HCT116 (cell line): ENCODE data around the gene ATG5. TPM values are rescaled to one million over a fixed set of nuclear protein-coding genes. Genes with fewer than 3 reads are reported as not detected.

Experiments used
- ATAC-seq: fragments of 200-7000 bp; cut with Tn5 transposase; 2 replicates; pipeline ENCODE4 v1.9.1; 2020; ENCODE audit warnings: mild to moderate bottlenecking, moderate library complexity
- BruUV-seq: library from RNA; stranded (reverse); fragments of 400-500 nt; replicated peaks from 2 replicates; lab custom pipeline; 2021; lab: Mats Ljungman, UMichigan
- CTCF ChIA-PET: fragments of 300-600 bp; sonication (Branson Sonifier 250); formaldehyde crosslinking; loops from one replicate; lab custom pipeline; 2021; ENCODE audit warnings: antibody characterized with exemption; lab: Charles Lee
- POLR2A ChIA-PET: fragments of 300-600, 350-600 bp; sonication (Branson Sonifier 250); formaldehyde crosslinking; loops from one replicate; lab custom pipeline; 2021; ENCODE audit warnings: antibody characterized with exemption; lab: Charles Lee
- RAD21 ChIA-PET, 2 experiments: fragments of 300-600 bp; sonication (Branson Sonifier 250); formaldehyde crosslinking; loops; one replicate each; lab custom pipeline; 2023; ENCODE audit warnings: low total read pairs in 2 of 2; ENCODE audit not compliant: uncharacterized antibody in 2 of 2, unreplicated experiment in 2 of 2, low non-redundant PET in 1 of 2; lab: Charles Lee
- DNase-seq: peaks from one replicate; pipeline ENCODE4 v3.0.0-alpha.2; 2010; ENCODE audit warnings: low read depth, low spot score
- H2AFZ ChIP-seq: fragments of 200-600 bp; shearing (Covaris generic), sonication (generic); 2 replicates; pipeline ENCODE4 v1.6.1; 2017; ENCODE audit warnings: low read depth, mixed run types, mixed read lengths, antibody characterized with exemption, low read length; ENCODE audit not compliant: poor library complexity, severe bottlenecking
- H3K27ac ChIP-seq: 2 replicates; pipeline ENCODE4 v1.5.1; 2012; ENCODE audit warnings: low read depth, low read length
- H3K27me3 ChIP-seq: fragments of 200-600 bp; sonication (generic); 2 replicates; pipeline ENCODE4 v1.6.1; 2016; ENCODE audit warnings: mixed run types, low read length, mixed read lengths; ENCODE audit not compliant: insufficient read depth
- H3K36me3 ChIP-seq, 2 experiments: fragments of 200-500 bp in 1 of 2; fragments of 200-600 bp in 1 of 2; sonication (Bioruptor generic) in 1 of 2; sonication (generic) in 1 of 2; 2 replicates each; pipeline versions ENCODE4 v1.5.1 to v1.6.1; 2014 to 2016; ENCODE audit warnings: low read length in 2 of 2, inconsistent platforms in 1 of 2, mixed read lengths in 1 of 2, mixed run types in 1 of 2; ENCODE audit not compliant: insufficient read depth in 2 of 2, control insufficient read depth in 1 of 2
- H3K4me1 ChIP-seq, 2 experiments: fragments of 200-600 bp in 1 of 2; sonication (generic) in 1 of 2; 2 replicates each; pipeline versions ENCODE4 v1.5.1 to v1.6.1; 2012 to 2017; ENCODE audit warnings: low read length in 2 of 2, inconsistent platforms in 1 of 2, mild to moderate bottlenecking in 1 of 2, mixed read lengths in 1 of 2, mixed run types in 1 of 2, moderate library complexity in 1 of 2; ENCODE audit not compliant: insufficient read depth in 2 of 2, control insufficient read depth in 1 of 2
- H3K4me2 ChIP-seq: fragments of 200-600 bp; sonication (generic); 2 replicates; pipeline ENCODE4 v1.6.1; 2017; ENCODE audit warnings: mixed run types, low read length, mixed read lengths
- H3K4me3 ChIP-seq, 2 experiments: fragments of 200-600 bp in 1 of 2; sonication (generic) in 1 of 2; replicated peaks in 1 of 2; 2 replicates each; pipeline ENCODE4 v1.5.1; 2011 to 2016; ENCODE audit warnings: low read length in 2 of 2, control low read depth in 1 of 2, low read depth in 1 of 2, mild to moderate bottlenecking in 1 of 2, mixed read lengths in 1 of 2, mixed run types in 1 of 2
- H3K79me2 ChIP-seq: fragments of 200-600 bp; sonication (generic); 2 replicates; pipeline ENCODE4 v1.6.1; 2017; ENCODE audit warnings: mild to moderate bottlenecking, mixed run types, low read length, moderate library complexity, mixed read lengths; ENCODE audit not compliant: insufficient read depth
- H3K9ac ChIP-seq: fragments of 200-600 bp; sonication (generic); 2 replicates; pipeline ENCODE4 v1.6.1; 2016; ENCODE audit warnings: low read length, mixed read lengths
- H3K9me2 ChIP-seq: fragments of 200-600 bp; sonication (generic), shearing (Covaris generic); 2 replicates; pipeline ENCODE4 v1.6.1; 2017; ENCODE audit warnings: mixed run types, mild to moderate bottlenecking, moderate library complexity; ENCODE audit not compliant: insufficient read depth
- H3K9me3 ChIP-seq, 2 experiments: fragments of 200-500 bp in 1 of 2; fragments of 200-600 bp in 1 of 2; sonication (Bioruptor generic) in 1 of 2; sonication (generic) in 1 of 2; 2 replicates each; pipeline ENCODE4 v1.6.1; 2014 to 2017; ENCODE audit warnings: low read length in 2 of 2, mixed read lengths in 2 of 2, inconsistent platforms in 1 of 2, low read depth in 1 of 2, mild to moderate bottlenecking in 1 of 2, mixed run types in 1 of 2, moderate library complexity in 1 of 2; ENCODE audit not compliant: control insufficient read depth in 1 of 2, insufficient read depth in 1 of 2
- H4K20me1 ChIP-seq: fragments of 200-600 bp; sonication (generic), shearing (Covaris generic); 2 replicates; pipeline ENCODE4 v1.6.1; 2017; ENCODE audit warnings: mixed run types, mild to moderate bottlenecking, moderate library complexity; ENCODE audit not compliant: insufficient read depth
- ATF3 ChIP-seq: IDR thresholded peaks from 2 replicates; pipeline ENCODE4 v1.6.1; 2012
- CTCF ChIP-seq, 3 experiments: fragments of 200-600 bp in 1 of 3; sonication (generic) in 1 of 3; IDR thresholded peaks in 2 of 3; conservative IDR thresholded peaks in 1 of 3; 2 replicates each; pipeline ENCODE4 v1.5.1; 2012 to 2017; ENCODE audit warnings: low read depth in 2 of 3, low read length in 2 of 3, antibody characterized with exemption in 1 of 3, borderline replicate concordance in 1 of 3, control low read depth in 1 of 3, mild to moderate bottlenecking in 1 of 3, mixed read lengths in 1 of 3, mixed run types in 1 of 3, moderate library complexity in 1 of 3; ENCODE audit not compliant: insufficient read depth in 1 of 3
- EGR1 ChIP-seq: IDR thresholded peaks from 2 replicates; pipeline ENCODE4 v1.6.1; 2012; ENCODE audit warnings: low read depth
- ELF1 ChIP-seq: IDR thresholded peaks from 2 replicates; pipeline ENCODE4 v1.6.1; 2012; ENCODE audit warnings: low read depth, borderline replicate concordance
- EZH2 ChIP-seq: fragments of 200-600 bp; sonication (generic); IDR thresholded peaks from 2 replicates; pipeline ENCODE4 v1.6.1; 2017; ENCODE audit warnings: antibody characterized with exemption, mixed run types
- EZH2phosphoT487 ChIP-seq: fragments of 200-600 bp; IDR thresholded peaks from 2 replicates; pipeline ENCODE4 v1.6.1; 2018; ENCODE audit warnings: antibody characterized with exemption, borderline replicate concordance
- FOSL1 ChIP-seq: IDR thresholded peaks from 2 replicates; pipeline ENCODE4 v1.6.1; 2012; ENCODE audit warnings: low read depth
- JUND ChIP-seq: IDR thresholded peaks from 2 replicates; pipeline ENCODE4 v1.6.1; 2012
- MAX ChIP-seq: IDR thresholded peaks from 2 replicates; pipeline ENCODE4 v1.6.1; 2012
- POLR2AphosphoS5 ChIP-seq: IDR thresholded peaks from 2 replicates; pipeline ENCODE4 v1.6.1; 2011; ENCODE audit warnings: mild to moderate bottlenecking, low read depth, low read length, moderate library complexity
- SIN3A ChIP-seq: IDR thresholded peaks from 2 replicates; pipeline ENCODE4 v1.6.1; 2012; ENCODE audit warnings: low read depth
- SP1 ChIP-seq: IDR thresholded peaks from 2 replicates; pipeline ENCODE4 v1.6.1; 2012; ENCODE audit warnings: low read depth
- TCF7L2 ChIP-seq: IDR thresholded peaks from 2 replicates; pipeline ENCODE4 v1.7.0; 2011; ENCODE audit warnings: borderline replicate concordance, inconsistent platforms; ENCODE audit not compliant: insufficient read depth, insufficient read length; ENCODE audit errors: extremely low read depth
- ZBTB33 ChIP-seq: IDR thresholded peaks from 2 replicates; pipeline ENCODE4 v1.6.1; 2011; ENCODE audit warnings: mild to moderate bottlenecking, low read length, moderate library complexity; ENCODE audit not compliant: insufficient replicate concordance; ENCODE audit errors: extremely low read depth
- ZFX ChIP-seq: fragments of 450-650 bp; IDR thresholded peaks from 2 replicates; pipeline ENCODE4 v1.6.1; 2017
- ZNF274 ChIP-seq: fragments of 200-500 bp; sonication (Bioruptor generic); IDR thresholded peaks from 2 replicates; pipeline ENCODE4 v1.6.1; 2014; ENCODE audit warnings: mild to moderate bottlenecking, low read depth, low read length, inconsistent platforms
- intact Hi-C: fragments of 100-400 bp; cut with micrococcal nuclease; formaldehyde crosslinking; loops from 2 replicates; pipeline ENCODE4 v1.10.0; 2022
- total RNA-seq: library from RNA; stranded (reverse); gene quantifications from one replicate; pipeline ENCODE4 v1.2.1, GENCODE V29; 2021; ENCODE audit not compliant: unreplicated experiment

ATG5 gene
- total RNA-seq, 1 experiment from 2014 or later: 39.6 TPM

GRCh38 chr6:106356378-106356777, 30.8 kb upstream of the ATG5 start:
- H3K4me2 ChIP-seq: no peak overlapping the region
- no peaks in the 10 kb centered on the region for H3K27me3 ChIP-seq
- H3K9me3 ChIP-seq: no peaks in the 10 kb centered on the region
- no peak overlapping the region for H2AFZ ChIP-seq
- DNase-seq: no peak
- TF ChIP-seq POLR2AphosphoS5: no peak
- no peak for TF ChIP-seq JUND
- TF ChIP-seq CTCF (IDR thresholded peaks at IDR 0.05 in 2 of 3, conservative IDR thresholded peaks at IDR 0.05 in 1 of 3; ENCODE audit: borderline replicate concordance in 1 of 3, insufficient read depth in 1 of 3, low read depth in 2 of 3, low read length in 2 of 3): no peak
- TF ChIP-seq EZH2phosphoT487: no peak
- TF ChIP-seq EZH2: no peak
- TF ChIP-seq ZBTB33: no peak
- no peak for TF ChIP-seq ELF1
- no peak for TF ChIP-seq TCF7L2
- no peak for TF ChIP-seq SP1
- no peak for TF ChIP-seq FOSL1
- TF ChIP-seq SIN3A: no peak
- TF ChIP-seq EGR1: no peak
- no peak for TF ChIP-seq ZNF274
- TF ChIP-seq ATF3: no peak
- TF ChIP-seq ZFX: no peak
- TF ChIP-seq MAX: no peak
- TF ChIP-seq, all 23 proteins: peak for 0
- Histone ChIP-seq H4K20me1 (no peaks in the 10 kb centered on the region), H3K4me3 (no peak overlapping the region), H3K79me2 (no peaks in the 10 kb centered on the region), H3K4me1 (peaks cover 5 to 13% of the 10 kb centered on the region in 2 experiments; a peak in 3 of 4 replicates), H3K27ac (no peak overlapping the region), H3K9me2 (no peaks in the 10 kb centered on the region), H3K36me3 (no peaks in the 10 kb centered on the region), H3K9ac (no peak overlapping the region)
- ChIA-PET CTCF (interaction anchor here (0.9 kb wide), 1 partner anchor 210 kb away, joined by 4 read pairs; no protein-coding TSS in a partner anchor), POLR2A (no interaction called here), RAD21 (no interaction called here)
- intact Hi-C loops: no loop called here
- ATAC-seq: no peak
- BruUV-seq: no TSS peak
